Fibroblast of lung (primary cell): ENCODE results near the gene OBSCN.

Experiments used
- CTCF ChIP-seq, 2 donors: IDR thresholded peaks in 1 of 2; conservative IDR thresholded peaks in 1 of 2; 1 replicate in 1 of 2; 2 replicates in 1 of 2; pipeline ENCODE4 v1.5.1; 2011 to 2012; ENCODE audit warnings: low read length in 2 of 2, control low read depth in 1 of 2, inconsistent platforms in 1 of 2, low read depth in 1 of 2, mild to moderate bottlenecking in 1 of 2
- EZH2 ChIP-seq: IDR thresholded peaks from 2 replicates; pipeline ENCODE4 v1.5.1; 2012; ENCODE audit warnings: low read length, control low read depth, mild to moderate bottlenecking; ENCODE audit errors: missing control alignments

GRCh38 chr1:228364706-228365213, 156.9 kb downstream of the OBSCN start:
- TF ChIP-seq CTCF (conservative IDR thresholded peaks at IDR 0.05 in 1 of 2, IDR thresholded peaks at IDR 0.05 in 1 of 2; ENCODE audit: low read depth in 1 of 2, low read length in 2 of 2), result no peak
- TF ChIP-seq EZH2, result no peak
